GM12875 (cell line): ENCODE results near the gene RCAN2.

ENCODE experiments used
- H3K4me3 ChIP-seq: one replicate; pipeline ENCODE4 v1.5.1; 2011; ENCODE audit warnings: low read depth, low read length, control low read depth
- TF ChIP-seq, protein P1 (sequence below): IDR thresholded peaks from 2 replicates; pipeline ENCODE4 v1.5.1; 2011; ENCODE audit warnings: low read depth, mild to moderate bottlenecking, control low read depth, inconsistent platforms, low read length, moderate library complexity, borderline replicate concordance; ENCODE audit not compliant: insufficient read depth

The RCAN2 gene

GRCh38 chr6:46287681-46288080 is 203.6 kb downstream of the RCAN2 start:
- TF ChIP-seq, protein P1, sequence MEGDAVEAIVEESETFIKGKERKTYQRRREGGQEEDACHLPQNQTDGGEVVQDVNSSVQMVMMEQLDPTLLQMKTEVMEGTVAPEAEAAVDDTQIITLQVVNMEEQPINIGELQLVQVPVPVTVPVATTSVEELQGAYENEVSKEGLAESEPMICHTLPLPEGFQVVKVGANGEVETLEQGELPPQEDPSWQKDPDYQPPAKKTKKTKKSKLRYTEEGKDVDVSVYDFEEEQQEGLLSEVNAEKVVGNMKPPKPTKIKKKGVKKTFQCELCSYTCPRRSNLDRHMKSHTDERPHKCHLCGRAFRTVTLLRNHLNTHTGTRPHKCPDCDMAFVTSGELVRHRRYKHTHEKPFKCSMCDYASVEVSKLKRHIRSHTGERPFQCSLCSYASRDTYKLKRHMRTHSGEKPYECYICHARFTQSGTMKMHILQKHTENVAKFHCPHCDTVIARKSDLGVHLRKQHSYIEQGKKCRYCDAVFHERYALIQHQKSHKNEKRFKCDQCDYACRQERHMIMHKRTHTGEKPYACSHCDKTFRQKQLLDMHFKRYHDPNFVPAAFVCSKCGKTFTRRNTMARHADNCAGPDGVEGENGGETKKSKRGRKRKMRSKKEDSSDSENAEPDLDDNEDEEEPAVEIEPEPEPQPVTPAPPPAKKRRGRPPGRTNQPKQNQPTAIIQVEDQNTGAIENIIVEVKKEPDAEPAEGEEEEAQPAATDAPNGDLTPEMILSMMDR = no peak
- H3K4me3 ChIP-seq = no peak overlapping the region

GRCh38 chr6:46287043-46287442 is 204.2 kb downstream of the RCAN2 start:
- TF ChIP-seq, protein P1 = no peak
- H3K4me3 ChIP-seq = no peak overlapping the region

DNA sequence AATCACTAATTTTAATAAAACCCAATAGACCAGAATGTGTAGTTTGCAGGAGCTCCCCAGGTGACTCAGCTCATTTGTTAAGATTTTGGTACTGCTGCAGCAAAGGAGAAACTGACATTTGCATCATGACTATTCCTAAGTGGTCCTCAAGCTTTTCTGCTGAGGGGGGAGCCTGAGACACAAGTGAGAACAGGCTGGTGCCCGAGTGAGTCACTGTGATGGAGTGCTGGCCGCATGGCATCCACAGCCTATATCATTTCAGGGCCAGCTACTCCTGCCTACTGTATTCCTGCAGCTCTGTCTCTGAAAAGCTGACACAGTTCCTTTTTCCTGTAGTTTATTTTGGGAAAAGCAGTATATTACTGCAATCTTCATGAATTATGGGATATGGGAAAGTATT is 206.8 kb downstream of the RCAN2 start:
- TF ChIP-seq, protein P1 = no peak
- H3K4me3 ChIP-seq = no peak overlapping the region

DNA sequence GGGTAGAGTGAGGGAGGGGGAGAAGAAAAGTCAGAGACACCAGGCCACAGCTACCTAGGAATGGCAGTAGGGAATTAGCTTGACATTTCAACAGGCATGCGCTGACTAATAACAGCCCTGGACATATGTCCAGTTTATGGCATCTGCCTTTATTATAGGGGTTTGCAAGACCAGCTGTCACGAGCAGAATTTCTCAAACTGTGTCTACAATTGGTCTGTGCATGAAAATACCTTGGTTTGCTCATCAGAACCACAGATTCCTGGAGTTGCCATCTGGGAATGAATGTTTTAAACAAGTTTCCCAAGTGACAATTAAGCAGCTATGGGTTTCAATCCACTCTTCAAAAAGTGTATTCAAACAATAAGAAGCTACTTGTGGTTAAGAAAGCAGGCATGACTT is 210.1 kb downstream of the RCAN2 start:
- TF ChIP-seq, protein P1 = no peak
- H3K4me3 ChIP-seq = no peak overlapping the region

- TF ChIP-seq, protein P1 = no peak
- H3K4me3 ChIP-seq = no peak overlapping the region
These were observed 211.4 kb downstream of the RCAN2 start for GRCh38 chr6:46279874-46280273.

DNA sequence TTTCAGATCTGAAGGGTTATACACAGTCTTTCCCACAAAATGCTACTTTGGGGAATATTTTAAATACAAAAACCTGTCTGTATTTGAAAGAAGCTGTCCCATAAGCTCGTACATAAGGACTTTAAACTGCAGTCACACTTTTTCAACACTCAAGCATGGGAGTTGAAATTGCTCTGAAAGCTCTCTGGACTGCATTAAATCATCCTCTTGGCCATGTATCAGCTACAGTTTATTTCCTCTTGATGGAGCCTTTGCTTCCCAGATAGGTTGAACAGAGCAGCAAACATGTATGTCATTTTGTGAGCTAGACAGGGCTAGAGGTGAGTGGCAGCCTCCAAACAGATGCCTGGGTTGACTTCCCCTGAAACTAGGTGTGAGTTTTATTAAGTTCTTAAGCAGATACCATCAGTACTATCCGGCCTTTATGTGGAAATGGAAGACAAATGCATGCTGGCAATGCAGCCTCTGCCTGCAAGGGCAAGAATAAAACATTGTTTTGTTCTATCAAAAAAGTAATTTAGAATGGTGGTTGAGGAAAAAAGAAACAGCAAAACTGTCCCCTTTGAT is 214.6 kb downstream of the RCAN2 start:
- no peak overlapping the region for H3K4me3 ChIP-seq
- TF ChIP-seq, protein P1 = no peak

- TF ChIP-seq, protein P1 = no peak
- H3K4me3 ChIP-seq = no peak overlapping the region
These were observed 216.7 kb downstream of the RCAN2 start for GRCh38 chr6:46274502-46274901.
